Upper lobe of left lung (tissue), 4 donors: Measurements from ENCODE around the gene TMEM42.

Experiments used
- EP300 ChIP-seq, 4 donors: sonication (generic); formaldehyde crosslinking; IDR thresholded peaks; one replicate each; pipeline ENCODE4 v1.5.1; 2017; ENCODE audit warnings: antibody characterized with exemption in 4 of 4, control low read depth in 2 of 4
- POLR2A ChIP-seq, 4 donors: fragments of 450-650 bp; IDR thresholded peaks; one replicate each; pipeline ENCODE4 v1.5.1; 2016 to 2017; ENCODE audit warnings: antibody characterized with exemption in 4 of 4, mild to moderate bottlenecking in 2 of 4
- POLR2AphosphoS5 ChIP-seq, 2 donors: sonication (generic); formaldehyde crosslinking; IDR thresholded peaks; one replicate each; pipeline ENCODE4 v1.5.1; 2017; ENCODE audit warnings: antibody characterized with exemption in 2 of 2
- TF ChIP-seq, protein P1 (sequence below), 6 experiments: fragments of 450-650 bp in 4 of 6; fragments of 200-600 bp in 2 of 6; sonication (generic) in 2 of 6; IDR thresholded peaks; one replicate each; pipeline ENCODE4 v1.5.1; 2016 to 2019; ENCODE audit warnings: antibody characterized with exemption in 6 of 6

DNA sequence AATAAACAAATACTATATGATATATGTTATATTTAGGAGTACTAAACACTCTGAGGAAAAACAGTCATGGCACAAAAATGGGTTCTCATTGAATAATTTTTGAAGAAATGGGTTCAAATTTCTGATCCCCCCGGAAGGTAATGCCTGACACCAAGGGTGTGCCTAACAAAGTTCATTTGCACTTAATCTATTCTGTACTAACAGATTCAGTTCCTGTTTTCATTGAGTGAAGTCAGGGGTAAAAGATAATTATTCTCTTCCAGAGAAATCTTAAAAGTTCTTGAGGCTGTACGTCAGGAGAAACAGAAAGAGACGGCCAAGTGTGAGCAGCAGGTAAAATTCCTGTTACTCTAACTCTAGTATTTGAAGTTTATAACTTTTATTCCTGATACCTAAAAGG lies 34.5 kb upstream of the TMEM42 start:
- TF ChIP-seq EP300 (IDR thresholded peaks at IDR 0.05) (no peak), POLR2A (IDR thresholded peaks at IDR 0.05) (no peak), POLR2AphosphoS5 (IDR thresholded peaks at IDR 0.05) (no peak)
- TF ChIP-seq, protein P1, sequence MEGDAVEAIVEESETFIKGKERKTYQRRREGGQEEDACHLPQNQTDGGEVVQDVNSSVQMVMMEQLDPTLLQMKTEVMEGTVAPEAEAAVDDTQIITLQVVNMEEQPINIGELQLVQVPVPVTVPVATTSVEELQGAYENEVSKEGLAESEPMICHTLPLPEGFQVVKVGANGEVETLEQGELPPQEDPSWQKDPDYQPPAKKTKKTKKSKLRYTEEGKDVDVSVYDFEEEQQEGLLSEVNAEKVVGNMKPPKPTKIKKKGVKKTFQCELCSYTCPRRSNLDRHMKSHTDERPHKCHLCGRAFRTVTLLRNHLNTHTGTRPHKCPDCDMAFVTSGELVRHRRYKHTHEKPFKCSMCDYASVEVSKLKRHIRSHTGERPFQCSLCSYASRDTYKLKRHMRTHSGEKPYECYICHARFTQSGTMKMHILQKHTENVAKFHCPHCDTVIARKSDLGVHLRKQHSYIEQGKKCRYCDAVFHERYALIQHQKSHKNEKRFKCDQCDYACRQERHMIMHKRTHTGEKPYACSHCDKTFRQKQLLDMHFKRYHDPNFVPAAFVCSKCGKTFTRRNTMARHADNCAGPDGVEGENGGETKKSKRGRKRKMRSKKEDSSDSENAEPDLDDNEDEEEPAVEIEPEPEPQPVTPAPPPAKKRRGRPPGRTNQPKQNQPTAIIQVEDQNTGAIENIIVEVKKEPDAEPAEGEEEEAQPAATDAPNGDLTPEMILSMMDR (IDR thresholded peaks at IDR 0.05) = no peak
